IMR-90 (cell line): ENCODE measurements around the gene QRFP. TPM values are rescaled to one million over a fixed set of nuclear protein-coding genes. Genes with fewer than 3 reads are reported as not detected.
"Not testable (repeated sequence)": the region's sequence is repeated elsewhere in the genome, so short reads cannot be mapped to it uniquely, and the experiment has no call there.

Source experiments
- ATAC-seq: fragments of 200-7000 bp; cut with Tn5 transposase; 2 replicates; pipeline ENCODE4 v1.9.1; 2020; ENCODE audit warnings: low read depth, mild to moderate bottlenecking, moderate library complexity
- BruUV-seq: library from RNA; stranded (reverse); fragments of 400-500 nt; replicated peaks from 2 replicates; lab custom pipeline; 2021; lab: Mats Ljungman, UMichigan
- CTCF ChIA-PET: fragments of 300-600 bp; formaldehyde crosslinking; extraction: SDS; loops from one replicate; lab custom pipeline; 2021; ENCODE audit warnings: antibody characterized with exemption; lab: Yijun Ruan, JAX
- POLR2A ChIA-PET: fragments of 300-600 bp; sonication (Branson Sonifier 250); formaldehyde crosslinking; loops from one replicate; lab custom pipeline; 2022; ENCODE audit warnings: antibody characterized with exemption; ENCODE audit not compliant: unreplicated experiment; lab: Charles Lee
- DNase-seq: peaks from one replicate; pipeline ENCODE4 v3.0.0; 2013
- H2AFZ ChIP-seq: replicated peaks from 2 replicates; pipeline ENCODE3; 2013; ENCODE audit warnings: low read length, mild to moderate bottlenecking; ENCODE audit not compliant: poor library complexity
- H2AK5ac ChIP-seq: 2 replicates; pipeline ENCODE4 v1.6.1; 2013; ENCODE audit warnings: low read depth, low read length, inconsistent platforms
- H2AK9ac ChIP-seq: replicated peaks from 2 replicates; pipeline ENCODE3; 2013; ENCODE audit warnings: mild to moderate bottlenecking, low read depth, low read length, moderate library complexity; ENCODE audit not compliant: poor library complexity
- H2BK120ac ChIP-seq: 2 replicates; pipeline ENCODE4 v1.6.1; 2013; ENCODE audit warnings: low read depth, low read length, inconsistent platforms
- H2BK15ac ChIP-seq: 3 replicates; pipeline ENCODE4 v1.6.1; 2013; ENCODE audit warnings: low read depth, low read length, inconsistent platforms
- H2BK20ac ChIP-seq: 2 replicates; pipeline ENCODE4 v1.6.1; 2013; ENCODE audit warnings: low read depth, mild to moderate bottlenecking, inconsistent platforms, low read length, moderate library complexity
- H2BK5ac ChIP-seq: 2 replicates; pipeline ENCODE4 v1.6.1; 2013; ENCODE audit warnings: mild to moderate bottlenecking, low read depth, low read length, inconsistent platforms; ENCODE audit not compliant: poor library complexity, severe bottlenecking
- H3K14ac ChIP-seq: replicated peaks from 2 replicates; pipeline ENCODE4 v1.6.1; 2013; ENCODE audit warnings: low read depth, low read length, inconsistent platforms
- H3K18ac ChIP-seq: 2 replicates; pipeline ENCODE4 v1.6.1; 2013; ENCODE audit warnings: low read depth, low read length, control low read depth
- H3K23ac ChIP-seq: 2 replicates; pipeline ENCODE4 v1.6.1; 2013; ENCODE audit warnings: low read depth, low read length, inconsistent platforms
- H3K27ac ChIP-seq: 2 replicates; pipeline ENCODE4 v1.5.1; 2013; ENCODE audit warnings: mild to moderate bottlenecking, control low read depth, low read length; ENCODE audit not compliant: insufficient read depth
- H3K27me3 ChIP-seq: 2 replicates; pipeline ENCODE4 v1.6.1; 2013; ENCODE audit warnings: low read length; ENCODE audit not compliant: control insufficient read depth, insufficient read depth
- H3K36me3 ChIP-seq: 2 replicates; pipeline ENCODE4 v1.6.1; 2013; ENCODE audit warnings: low read length, mixed read lengths; ENCODE audit not compliant: control insufficient read depth, insufficient read depth
- H3K4ac ChIP-seq: 2 replicates; pipeline ENCODE4 v1.6.1; 2013; ENCODE audit warnings: low read depth, low read length, inconsistent platforms
- H3K4me1 ChIP-seq: 2 replicates; pipeline ENCODE4 v1.6.1; 2013; ENCODE audit warnings: low read length, mixed read lengths; ENCODE audit not compliant: control insufficient read depth, insufficient read depth
- H3K4me2 ChIP-seq: 2 replicates; pipeline ENCODE4 v1.6.1; 2013; ENCODE audit warnings: low read depth, mild to moderate bottlenecking, control low read depth, low read length, moderate library complexity
- H3K4me3 ChIP-seq: 2 replicates; pipeline ENCODE4 v1.5.1; 2013; ENCODE audit warnings: low read depth, mild to moderate bottlenecking, control low read depth, low read length, moderate library complexity; ENCODE audit not compliant: insufficient read depth
- H3K56ac ChIP-seq: 2 replicates; pipeline ENCODE4 v1.6.1; 2013; ENCODE audit warnings: low read length, inconsistent platforms; ENCODE audit not compliant: insufficient read depth; ENCODE audit errors: extremely low read depth
- H3K79me1 ChIP-seq, 2 experiments: 2 replicates each; pipeline ENCODE4 v1.6.1; 2013; ENCODE audit warnings: low read length in 2 of 2, inconsistent platforms in 1 of 2, low read depth in 1 of 2
- H3K9ac ChIP-seq: 2 replicates; pipeline ENCODE4 v1.6.1; 2013; ENCODE audit warnings: low read depth, low read length, control low read depth
- H3K9me1 ChIP-seq: 2 replicates; pipeline ENCODE4 v1.6.1; 2013; ENCODE audit warnings: low read length, inconsistent platforms; ENCODE audit not compliant: insufficient read depth
- H3K9me3 ChIP-seq: 2 replicates; pipeline ENCODE4 v1.6.1; 2013; ENCODE audit warnings: low read length; ENCODE audit not compliant: control insufficient read depth, insufficient read depth
- H4K20me1 ChIP-seq: 2 replicates; pipeline ENCODE4 v1.6.1; 2013; ENCODE audit warnings: low read length, inconsistent platforms; ENCODE audit not compliant: insufficient read depth
- H4K5ac ChIP-seq: 2 replicates; pipeline ENCODE4 v1.6.1; 2013; ENCODE audit warnings: mild to moderate bottlenecking, low read depth, low read length, control low read depth
- H4K8ac ChIP-seq, 2 experiments: 2 replicates each; pipeline ENCODE4 v1.6.1; 2013; ENCODE audit warnings: low read depth in 2 of 2, low read length in 2 of 2, control low read depth in 1 of 2, inconsistent platforms in 1 of 2
- H4K91ac ChIP-seq: 2 replicates; pipeline ENCODE4 v1.6.1; 2013; ENCODE audit warnings: low read depth, low read length, inconsistent platforms; ENCODE audit not compliant: insufficient read depth
- WGBS, 2 experiments: methylation state at CpG; one replicate each; pipeline versions ENCODE4 v1.1.5 to v1.1.7; 2013; ENCODE audit warnings: missing lambda C conversion rate in 2 of 2; ENCODE audit not compliant: insufficient read length in 1 of 2; ENCODE audit errors: extremely low coverage in 2 of 2; 5-methylcytosine and 5-hydroxymethylcytosine counted together
- dilution Hi-C: fragments of 300-500 bp; cut with HindIII; formaldehyde crosslinking; loops from one replicate; pipeline ENCODE4 v1.14.3; 2018; ENCODE audit warnings: low sequenced_read_pairs; ENCODE audit not compliant: unreplicated experiment
- in situ Hi-C: fragments of 300-500 bp; cut with MboI; formaldehyde crosslinking; loops from 3 replicates; pipeline ENCODE4 v1.14.3; 2019; ENCODE audit warnings: low sequenced_read_pairs, inconsistent platforms, mixed read lengths
- intact Hi-C: fragments of 100-400 bp; cut with micrococcal nuclease; formaldehyde crosslinking; loops from 2 replicates; pipeline ENCODE4 v1.10.0; 2022
- polyA plus RNA-seq, 3 experiments: library from polyadenylated mRNA; depleted of rRNA; stranded (reverse); fragments of >200 nt; gene quantifications; 2 replicates each; pipeline ENCODE4 v1.2.3, GENCODE V29; 2012; ENCODE audit warnings: low replicate concordance in 1 of 3
- total RNA-seq: library from RNA; depleted of rRNA; stranded (reverse); fragments of >200 nt; gene quantifications from 2 replicates; pipeline ENCODE4 v1.2.3, GENCODE V29; 2012

Gene QRFP
- total and polyA plus RNA-seq, 2 of the 4 experiments (the other 2 are of a cell fraction), result not detected

- Histone ChIP-seq H3K4ac (peak overlapping the region; percentile 52; the same call in 1 of the 2 replicates), H4K20me1 (peaks cover 66% of the 10 kb centered on the region), H2AK5ac (peak overlapping the region; percentile 81; the same call in 1 of the 2 replicates), H3K9me1 (peaks cover 12% of the 10 kb centered on the region), H3K27ac (peak overlapping the region; percentile 73; the same call in 1 of the 2 replicates), H2BK5ac (peak overlapping the region; percentile 94), H3K4me1 (peaks cover 19% of the 10 kb centered on the region), H3K79me1 (peaks cover 4 to 58% of the 10 kb centered on the region in 2 experiments; a peak in 2 of 4 replicates)
- dilution Hi-C loops, H2BK120ac ChIP-seq, intact Hi-C loops, H4K91ac ChIP-seq, H3K9me3 ChIP-seq, POLR2A ChIA-PET, H3K4me3 ChIP-seq, H3K23ac ChIP-seq, H3K14ac ChIP-seq, H3K56ac ChIP-seq, H2BK20ac ChIP-seq, H2BK15ac ChIP-seq, DNase-seq, H3K4me2 ChIP-seq, BruUV-seq, ATAC-seq, in situ Hi-C loops, H2AK9ac ChIP-seq, H3K36me3 ChIP-seq, H2AFZ ChIP-seq, H3K27me3 ChIP-seq, H4K5ac ChIP-seq, H3K9ac ChIP-seq, H4K8ac ChIP-seq, H3K18ac ChIP-seq: not testable (repeated sequence)
- CTCF ChIA-PET, result interaction anchor here (0.6 to 1.1 kb wide), 2 partner anchors 16 to 149 kb away, joined by 3 to 5 read pairs; no protein-coding TSS in a partner anchor
- no CpG with 5 or more reads among the region's 8 CpGs for WGBS, 2 experiments
These were observed 48.1 kb downstream of the QRFP start for GRCh38 chr9:130848514-130848913.
